ENCODE data around the gene FAM50B.

The FAM50B gene

DNA sequence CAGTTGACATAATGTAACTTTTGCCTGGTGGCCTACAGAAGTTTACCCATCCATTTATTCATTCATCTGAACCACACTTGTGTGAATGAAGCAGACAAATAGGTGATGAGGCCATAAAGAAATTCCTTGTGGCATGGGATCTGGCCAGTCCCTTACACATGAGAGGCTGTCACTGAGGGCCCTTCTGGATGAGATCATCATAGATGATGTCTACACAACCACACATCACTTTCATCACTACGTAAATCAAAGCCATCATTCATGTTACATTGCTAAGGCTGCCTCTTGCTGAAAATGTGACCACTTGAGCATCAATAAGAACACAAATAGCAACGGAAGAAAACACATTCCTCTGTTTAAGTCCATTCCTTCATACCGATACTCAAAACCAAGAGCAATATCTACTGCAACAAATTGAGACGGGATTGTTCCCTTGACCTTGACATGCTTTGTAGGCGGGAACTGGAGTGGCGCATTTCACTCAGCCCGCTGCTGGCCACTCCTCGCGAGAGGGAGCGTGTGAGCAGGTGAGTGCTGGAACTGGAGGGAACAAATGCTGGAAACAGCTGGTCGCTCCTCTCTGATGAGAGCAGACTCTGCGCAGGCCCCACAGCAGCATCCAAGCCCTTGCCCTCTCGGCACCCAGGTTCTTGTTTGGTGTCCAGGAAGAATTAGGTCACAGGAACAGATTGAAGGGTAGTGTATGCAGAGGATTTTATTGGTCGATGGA is 49.3 kb downstream of the FAM50B start:
- no peak for DNase-seq

DNA sequence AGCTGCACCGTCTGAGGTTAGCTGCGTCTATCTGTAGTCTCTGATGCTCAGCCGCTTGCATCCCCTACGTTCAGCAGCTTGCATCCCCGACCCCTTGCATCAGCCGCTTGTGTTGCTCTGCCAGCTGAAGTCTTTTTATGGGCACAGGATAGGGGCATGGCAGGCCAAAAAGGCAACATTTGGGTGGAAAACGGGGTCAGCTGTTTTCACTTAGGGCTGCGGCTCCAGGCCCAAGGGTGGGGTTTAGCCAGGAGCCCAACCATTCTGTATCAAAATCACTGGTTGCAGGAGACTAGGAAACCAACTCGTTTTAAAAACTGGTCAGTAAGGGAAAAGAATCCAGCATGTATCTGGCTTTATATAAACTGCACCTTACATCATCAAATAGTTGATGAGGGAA is 49.9 kb downstream of the FAM50B start:
- DNase-seq, result no peak

DNA sequence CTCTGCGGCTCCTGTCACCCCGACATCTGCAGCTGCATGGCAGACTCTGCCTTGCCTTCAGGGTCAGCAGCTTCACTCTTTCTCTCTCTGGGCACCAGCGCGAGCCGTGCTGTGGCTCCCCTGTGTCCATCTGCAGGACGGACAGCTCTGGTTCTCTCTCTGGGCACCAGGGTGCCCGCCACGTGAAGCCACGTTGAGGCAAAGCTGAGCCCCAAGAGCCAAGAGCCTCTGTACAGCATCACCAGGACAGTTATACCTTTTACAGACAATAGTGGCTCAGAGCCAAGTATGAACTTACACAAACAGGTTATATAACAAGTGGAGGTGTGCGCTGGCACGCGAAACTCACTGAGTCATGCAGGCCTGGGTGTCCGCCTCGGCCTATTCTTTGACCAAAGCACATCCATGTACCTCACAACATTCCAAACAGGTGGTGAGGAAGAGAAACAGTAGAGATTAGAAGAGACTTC is 50.8 kb downstream of the FAM50B start:
- no peak for DNase-seq
